Central memory CD4-positive, alpha-beta T cell (primary cell): Measurements from ENCODE around the gene CAMKMT.

ENCODE experiments used
- DNase-seq: peaks from one replicate; pipeline ENCODE4 v3.0.0; 2022

CAMKMT gene

DNA sequence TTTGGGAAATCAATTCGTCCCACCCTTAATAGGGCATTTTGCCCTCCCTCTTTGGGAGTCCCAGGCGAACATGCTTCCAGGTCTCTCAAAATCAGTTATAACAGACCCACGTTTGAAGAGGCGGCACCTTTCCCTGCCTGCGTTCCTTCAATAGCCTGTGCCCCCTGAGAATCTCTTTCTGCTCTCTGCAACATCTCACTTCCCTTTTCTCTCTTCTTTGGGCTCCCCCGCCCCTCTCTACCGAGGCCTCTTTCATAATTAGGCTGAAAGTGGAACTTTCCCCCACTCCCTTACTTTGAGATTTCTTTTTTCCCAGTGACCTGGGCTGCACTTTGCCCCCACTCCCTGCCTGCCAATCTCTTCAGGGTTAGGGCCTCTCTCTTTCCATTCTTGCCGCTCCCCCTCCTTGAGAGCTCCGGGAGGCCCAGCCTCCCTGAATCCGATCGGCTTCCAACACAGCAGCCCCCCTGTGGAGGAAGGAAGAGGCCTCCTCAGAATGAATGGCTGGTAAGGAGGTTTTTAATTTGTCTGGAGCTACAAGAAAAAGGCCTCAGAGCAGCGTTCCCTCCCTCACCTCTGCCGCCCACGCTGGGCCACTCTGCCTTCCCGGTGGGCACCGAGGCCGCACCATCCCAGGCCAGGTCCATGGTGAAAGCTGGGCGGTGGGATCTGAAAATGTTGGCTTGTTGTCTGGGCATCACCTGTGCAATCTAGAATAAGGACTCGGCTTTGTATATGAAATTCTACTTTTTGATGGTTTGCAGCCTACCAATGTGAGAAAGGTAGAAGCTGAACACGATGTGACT is 417.1 kb downstream of the CAMKMT start:
- no peak for DNase-seq

DNA sequence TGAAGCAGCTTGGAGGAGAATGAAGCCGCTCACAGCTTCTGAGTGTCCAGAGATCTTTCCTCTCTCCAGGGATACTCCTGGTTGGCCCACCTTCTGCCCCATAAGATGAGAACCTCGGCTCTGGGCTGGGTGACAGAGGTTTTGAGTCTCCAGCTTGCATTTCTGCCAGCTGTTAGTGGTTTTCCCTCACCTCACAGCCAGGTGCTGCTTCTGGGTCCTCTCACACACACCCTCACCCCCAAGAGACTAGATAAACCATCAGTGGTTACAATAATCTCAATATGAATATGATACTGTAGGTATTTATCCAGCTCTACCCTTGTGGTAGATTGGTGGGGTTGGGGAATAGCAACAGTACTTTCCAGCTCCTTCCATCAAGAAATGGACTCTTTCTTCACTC is 418.0 kb downstream of the CAMKMT start:
- no peak for DNase-seq

DNA sequence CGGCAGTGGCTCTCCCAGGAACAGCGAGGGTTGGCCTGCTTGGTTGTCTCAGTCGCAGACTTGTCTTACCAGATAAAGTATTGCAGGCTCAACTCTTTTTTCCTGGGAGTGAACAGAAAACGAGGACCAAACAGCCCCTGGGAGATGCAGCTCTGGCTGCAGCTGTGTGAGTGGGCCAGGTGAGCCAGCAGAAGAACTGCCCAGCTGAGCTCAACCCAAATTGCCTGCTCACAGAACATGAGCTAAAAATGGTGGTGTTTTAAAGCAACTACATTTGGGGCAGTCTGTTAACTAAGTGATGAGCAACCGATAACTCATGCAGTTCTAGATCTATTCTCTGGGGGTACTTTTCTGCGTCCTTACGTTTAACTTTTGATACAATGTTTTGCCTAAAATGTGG is 418.7 kb downstream of the CAMKMT start:
- DNase-seq = no peak

DNA sequence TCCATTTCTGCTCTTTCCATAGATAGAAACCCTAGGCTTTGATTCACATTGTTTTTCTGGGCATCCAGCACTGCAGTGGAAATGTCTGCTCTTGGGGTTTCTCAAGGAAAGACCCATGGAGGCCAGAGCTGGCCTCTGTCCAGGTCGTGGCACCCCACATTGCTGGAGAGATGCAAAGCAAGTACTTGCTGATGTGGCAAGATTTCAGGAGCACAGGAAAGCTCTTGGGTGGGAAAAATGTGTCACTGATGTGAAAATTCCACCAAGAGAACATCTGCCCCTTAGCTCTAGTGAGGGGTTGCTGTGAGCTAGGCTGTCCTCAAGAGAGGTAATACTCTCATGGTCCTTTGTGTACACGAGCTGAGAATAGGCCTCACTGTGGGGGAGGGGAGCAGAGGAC is 423.7 kb downstream of the CAMKMT start:
- no peak for DNase-seq

DNA sequence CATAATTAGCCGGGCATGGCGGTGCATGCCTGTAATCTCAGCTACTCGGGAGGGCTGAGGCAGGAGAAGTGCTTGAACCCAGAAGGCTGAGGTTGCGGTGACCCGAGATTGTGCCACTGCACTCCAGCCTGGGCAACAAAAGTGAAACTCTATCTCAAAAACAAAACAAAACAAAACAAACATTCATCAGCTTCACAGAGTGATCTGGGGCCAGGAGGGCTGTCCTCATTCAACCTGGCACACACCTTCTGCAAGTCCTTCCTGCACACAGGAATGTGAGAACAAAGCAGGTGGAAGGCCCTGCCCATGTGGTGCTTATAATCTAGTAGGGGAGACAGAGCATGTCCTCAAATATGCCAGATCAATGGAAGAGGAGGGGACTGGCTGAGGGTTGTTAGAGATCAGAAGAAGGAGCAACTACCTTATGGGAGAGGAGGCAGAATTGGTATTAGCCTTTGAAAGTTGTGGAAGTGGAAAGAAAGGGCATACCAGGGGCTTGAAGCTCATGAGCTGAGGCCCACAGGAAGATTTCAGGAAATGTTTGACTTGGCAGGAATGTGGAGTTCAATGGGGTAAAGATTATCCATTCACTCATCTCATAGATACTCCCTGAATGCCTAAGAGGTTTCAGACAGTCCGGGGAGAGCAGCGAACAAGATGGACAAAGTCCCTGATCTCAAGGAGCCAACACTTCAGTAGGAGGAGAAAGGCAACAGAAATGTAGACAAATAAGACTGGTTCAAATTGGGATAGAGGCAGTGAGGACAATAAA is 424.5 kb downstream of the CAMKMT start:
- no peak for DNase-seq

DNA sequence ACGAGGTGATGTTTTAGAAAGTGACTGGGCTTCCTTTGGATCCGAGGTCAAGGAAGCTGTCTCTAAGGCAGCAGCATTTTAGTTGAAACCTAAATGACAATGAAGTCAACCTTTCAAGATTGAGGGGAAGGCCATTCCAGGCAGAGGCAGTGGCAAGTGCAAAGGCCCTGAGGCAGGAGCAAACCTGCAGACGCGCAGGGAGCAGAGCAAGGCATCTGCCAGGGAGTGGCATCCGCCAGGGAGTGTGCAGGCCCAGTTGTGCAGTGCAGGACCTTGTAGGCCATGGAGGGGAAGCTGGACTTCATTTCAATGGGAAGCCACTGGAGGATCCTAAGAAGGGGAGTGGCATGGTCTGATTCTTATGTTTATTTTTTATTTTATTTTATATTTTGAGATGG is 425.1 kb downstream of the CAMKMT start:
- DNase-seq = no peak

DNA sequence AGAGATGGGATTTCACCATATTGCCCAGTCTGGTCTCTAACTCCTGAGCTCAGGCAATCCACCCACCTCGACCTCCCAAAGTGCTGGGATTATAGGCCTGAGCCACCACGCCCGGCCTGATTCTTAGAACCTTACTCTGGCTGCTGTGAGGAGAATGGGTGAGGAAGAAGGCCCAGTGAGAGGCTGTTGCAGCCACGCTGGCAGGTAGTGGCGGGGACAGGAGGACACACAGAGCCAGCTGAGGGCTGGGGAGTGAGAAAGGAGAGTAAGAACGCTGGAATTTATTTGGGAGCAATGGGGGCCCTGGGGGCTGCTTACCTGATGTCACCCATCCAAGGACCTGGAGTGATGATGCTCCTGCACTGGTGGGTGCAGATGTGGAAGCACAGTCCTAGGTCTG is 425.9 kb downstream of the CAMKMT start:
- no peak for DNase-seq

DNA sequence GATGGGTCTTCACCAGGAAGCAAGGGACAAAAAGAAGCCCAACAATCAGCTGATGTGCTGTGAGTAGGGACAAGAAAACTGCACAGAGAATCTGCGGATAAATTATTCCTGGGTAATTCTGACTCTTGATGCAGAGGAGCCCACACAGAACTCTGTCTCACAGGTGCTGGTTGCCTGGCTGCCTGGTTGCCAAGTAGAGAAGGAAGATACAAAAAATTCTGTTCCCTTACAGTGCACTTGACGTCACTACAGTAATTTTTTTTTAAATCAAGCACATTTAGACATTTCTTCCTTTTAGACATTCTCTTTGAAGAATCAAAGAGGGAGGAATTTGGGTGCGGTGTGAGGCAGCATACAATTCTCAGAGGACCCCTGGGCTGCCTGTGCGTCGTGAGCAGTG is 427.7 kb downstream of the CAMKMT start:
- no peak for DNase-seq

DNA sequence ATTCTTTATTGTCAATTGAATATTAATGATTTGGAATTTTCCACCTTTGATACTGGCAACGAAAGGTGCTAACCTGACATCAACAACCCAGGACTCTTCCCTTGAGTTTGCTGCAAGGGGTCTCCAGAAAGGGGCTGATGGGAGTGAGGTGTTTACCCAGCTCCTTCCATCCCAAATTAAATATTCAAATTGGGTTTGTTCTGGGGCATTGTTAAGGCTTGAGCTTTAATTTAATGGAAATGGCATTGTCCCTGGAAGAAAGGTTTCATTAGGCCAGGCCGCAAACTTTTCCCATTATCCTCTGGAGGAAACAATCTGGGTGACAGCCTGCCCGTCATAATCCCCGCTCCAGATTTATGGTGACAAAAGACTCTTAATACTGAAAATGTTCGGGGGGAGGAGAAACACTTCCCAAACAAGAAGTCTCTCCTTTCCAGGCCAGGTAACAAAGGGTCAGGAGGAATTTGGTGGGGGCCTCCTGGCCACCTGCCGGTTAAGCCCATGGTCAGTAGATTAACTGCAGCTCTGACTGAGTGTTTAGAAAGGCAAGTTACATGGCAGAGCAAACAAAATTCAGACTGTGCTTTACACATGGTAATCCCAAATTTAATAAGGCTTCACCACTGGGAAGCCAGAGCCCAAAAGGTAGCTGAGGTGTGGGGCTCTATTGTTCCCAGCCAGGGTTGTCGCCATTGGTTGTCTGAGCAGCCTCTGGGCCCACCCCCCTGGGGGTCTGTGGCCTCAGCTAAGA is 428.4 kb downstream of the CAMKMT start:
- no peak for DNase-seq

DNA sequence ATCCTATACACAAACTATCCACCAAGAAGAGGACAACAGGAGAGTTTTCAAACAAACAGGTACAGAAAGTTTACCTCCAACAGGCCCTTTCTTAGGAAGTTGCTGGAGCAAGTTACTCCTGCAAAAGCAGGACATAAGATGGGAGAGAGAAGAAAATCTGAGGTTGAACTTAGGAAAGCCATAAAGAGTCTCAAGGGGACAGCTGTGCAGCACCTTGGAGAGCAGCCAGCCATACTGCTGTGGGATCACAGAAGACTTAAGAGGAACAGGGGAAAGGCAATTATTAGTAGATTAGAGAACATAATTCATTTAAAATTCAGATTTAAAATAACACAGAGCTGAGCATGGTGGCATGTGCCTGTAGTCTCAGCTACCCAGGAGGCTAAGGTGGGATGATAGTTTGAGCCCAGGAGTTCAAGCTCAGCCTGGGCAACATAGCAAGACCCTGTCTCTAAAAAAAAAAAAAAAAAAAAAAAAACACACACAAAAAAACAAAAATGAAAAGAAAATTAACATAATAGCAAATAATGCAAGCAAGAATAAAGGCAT is 431.6 kb downstream of the CAMKMT start:
- DNase-seq = no peak

DNA sequence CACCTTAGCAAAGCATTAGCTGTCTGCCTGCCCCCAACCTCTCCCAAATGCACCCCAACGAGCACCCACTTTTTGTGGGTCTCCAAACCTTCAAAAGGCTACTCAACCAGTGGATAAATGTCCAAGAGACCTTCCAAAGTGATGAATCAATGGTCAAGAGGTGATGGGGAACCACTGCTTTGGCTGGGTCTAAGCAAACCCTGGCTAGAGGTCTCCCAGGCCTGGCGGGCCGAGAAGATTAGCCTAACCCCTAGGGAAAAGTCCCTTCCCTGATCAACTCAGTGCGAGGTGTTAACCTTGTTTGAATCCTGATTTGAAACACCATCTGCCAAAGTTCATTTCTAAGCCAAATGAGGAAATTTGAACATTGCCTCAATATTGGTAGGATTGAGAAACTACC is 435.0 kb downstream of the CAMKMT start:
- DNase-seq = no peak

DNA sequence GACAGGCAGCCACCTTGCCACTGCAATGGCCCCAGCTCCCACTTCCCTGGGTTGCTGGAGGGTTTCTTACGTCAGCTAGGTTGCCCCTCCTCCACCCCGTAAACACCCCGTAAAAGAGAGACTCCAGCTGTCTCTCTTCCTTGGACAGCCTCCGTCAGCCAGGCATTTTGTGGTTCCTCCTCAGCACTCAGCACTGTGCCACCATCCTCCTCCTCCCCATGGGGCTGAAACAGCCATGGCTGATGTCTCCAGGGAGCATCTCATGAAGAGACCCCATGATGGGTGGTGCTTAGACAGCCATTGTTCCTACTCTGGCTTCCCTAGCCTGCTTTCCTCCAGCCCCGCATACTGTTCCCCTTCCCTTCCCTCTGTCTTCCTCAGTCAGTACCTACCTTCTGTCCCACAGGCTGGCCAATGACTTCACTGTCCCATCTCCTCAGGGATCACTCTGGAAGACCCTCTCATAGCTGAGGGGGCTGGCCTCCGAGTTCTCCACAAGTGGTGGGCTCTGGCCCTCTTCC is 436.5 kb downstream of the CAMKMT start:
- no peak for DNase-seq

DNA sequence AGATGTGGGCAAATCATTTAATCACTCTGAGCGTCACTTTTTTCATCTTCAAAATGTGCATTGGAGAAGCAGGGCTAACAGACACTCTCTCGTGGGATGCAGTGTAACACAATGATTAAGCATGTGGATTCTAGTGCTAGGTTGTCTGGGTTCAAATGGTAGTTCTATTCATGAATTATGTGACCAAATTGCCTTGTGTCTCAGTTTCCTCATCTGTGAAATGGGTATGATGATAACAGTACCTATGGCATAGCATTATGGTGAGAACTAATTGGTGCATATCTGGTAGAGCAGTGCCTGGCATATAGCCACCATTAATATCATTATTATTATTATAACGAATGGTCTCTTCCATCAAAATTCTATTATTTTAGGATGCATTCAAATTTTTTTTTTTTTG is 437.4 kb downstream of the CAMKMT start:
- no peak for DNase-seq

DNA sequence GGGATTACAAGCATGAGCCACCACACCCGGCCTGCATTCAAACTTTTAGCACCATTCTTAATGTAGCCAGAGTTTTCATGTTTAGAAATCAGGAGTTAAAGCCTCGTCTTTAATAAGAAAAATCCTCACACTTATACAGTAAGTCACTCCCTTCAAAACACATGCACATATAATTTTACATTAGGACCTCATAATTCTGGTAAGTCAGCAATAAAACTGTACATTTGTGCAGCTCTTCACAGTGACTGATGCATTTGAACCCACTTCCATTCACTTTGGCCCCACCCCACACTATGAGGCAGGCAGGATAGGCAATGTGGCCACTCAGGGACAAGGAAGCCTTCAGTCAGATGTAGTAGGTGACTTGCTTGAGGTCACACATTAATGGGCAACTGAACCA is 438.0 kb downstream of the CAMKMT start:
- no peak for DNase-seq

DNA sequence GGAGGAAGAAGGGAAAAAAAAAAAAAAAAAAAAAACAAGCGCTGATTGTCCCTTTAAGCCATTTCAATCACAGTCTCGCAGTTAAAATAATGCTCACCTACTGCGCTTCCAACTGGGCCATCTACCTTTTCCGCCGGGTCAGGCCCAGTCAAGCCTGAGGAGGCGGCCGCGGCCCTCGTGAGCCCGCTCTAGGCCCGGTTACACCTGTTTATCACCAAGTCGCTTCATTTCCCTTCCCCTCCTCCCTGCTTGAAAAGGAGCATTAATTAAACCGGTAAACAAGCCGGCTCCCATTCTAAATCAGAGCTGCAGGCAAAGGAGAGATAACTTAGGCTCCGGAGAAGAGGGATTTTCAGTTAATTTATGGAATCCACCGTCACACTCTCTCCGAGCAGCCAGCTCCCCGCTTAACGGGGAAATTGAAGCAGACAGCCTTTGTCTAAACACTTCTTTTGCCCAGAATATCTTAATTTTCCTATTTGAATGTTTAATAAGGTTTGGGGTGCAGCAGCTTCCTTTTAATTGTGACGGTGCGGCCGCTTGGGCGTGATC is 439.6 kb downstream of the CAMKMT start:
- DNase-seq = no peak

DNA sequence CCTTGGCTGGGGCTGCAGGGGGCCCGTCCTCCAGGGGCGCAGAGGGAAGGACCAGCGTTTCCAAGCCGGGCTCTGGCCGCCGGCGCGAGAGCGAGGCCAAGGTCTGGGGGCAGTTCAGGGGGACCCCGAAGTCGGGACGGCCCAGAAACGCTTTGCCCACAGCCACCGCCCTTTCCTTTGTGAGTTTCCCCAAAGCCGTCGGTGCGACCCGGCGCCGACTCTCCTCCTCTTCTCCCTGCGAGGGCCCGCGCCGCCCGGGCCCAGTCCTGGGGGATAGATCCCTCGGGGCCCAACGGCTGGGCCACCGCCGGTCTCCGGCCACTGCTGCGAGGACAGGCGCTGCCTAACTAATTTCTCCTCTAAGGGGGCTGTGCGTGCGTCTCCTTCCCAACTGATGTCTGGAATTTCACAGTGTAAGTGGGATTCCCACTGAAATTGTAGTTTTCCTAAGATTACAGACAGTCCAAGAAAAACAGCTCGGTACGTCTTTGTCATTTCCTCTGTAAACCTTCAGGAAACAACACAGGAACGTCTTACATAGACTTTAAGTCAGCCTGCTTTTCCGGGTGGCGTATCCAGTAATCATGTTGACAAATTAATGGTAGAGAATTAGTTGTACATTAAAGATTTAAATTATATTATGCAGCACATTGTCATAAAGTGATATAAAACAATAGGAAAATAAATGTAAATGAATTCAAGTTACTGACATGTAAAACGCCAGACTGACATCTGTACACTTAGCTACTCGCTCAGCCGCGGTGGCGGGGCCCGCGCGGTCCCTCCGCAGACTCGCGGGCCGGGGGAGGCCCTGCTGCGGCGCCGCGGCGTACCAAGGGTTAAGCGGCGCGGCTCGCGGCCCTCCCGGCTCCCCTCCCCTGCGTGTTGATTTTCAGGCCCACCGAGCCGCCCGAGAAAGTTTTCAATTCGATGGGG is 440.4 kb downstream of the CAMKMT start:
- DNase-seq = no peak

DNA sequence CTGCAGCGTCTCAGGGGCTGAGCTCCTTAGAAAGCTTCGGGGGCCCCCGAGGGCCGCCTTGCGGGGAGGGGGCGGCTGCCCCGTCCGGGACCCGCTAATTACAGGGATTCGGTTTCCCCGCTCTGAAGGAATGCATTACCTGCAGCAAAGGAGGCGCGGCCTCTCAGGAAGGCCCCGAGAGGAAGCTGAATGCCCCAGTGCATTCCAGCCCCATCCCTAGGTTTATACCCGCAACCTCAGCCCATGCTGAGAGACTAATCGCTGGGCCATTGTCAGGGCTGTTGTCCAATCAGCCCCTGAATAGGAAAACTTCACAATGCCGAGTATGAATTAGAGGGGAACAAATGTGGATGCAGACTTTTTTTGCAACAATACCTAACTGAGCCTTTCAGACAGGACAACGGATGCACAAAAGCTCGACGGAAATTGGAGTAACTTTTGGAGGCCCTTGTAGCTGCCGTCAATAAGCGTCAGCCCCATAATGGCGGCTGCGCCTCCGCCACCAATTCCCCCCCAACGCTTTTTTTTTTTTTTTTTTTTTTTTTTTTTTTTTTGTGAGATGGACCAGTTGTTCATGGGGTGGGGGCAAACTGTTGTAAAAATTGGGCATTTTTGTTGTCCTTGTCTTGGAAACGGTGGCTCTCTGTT is 441.2 kb downstream of the CAMKMT start:
- DNase-seq = no peak

DNA sequence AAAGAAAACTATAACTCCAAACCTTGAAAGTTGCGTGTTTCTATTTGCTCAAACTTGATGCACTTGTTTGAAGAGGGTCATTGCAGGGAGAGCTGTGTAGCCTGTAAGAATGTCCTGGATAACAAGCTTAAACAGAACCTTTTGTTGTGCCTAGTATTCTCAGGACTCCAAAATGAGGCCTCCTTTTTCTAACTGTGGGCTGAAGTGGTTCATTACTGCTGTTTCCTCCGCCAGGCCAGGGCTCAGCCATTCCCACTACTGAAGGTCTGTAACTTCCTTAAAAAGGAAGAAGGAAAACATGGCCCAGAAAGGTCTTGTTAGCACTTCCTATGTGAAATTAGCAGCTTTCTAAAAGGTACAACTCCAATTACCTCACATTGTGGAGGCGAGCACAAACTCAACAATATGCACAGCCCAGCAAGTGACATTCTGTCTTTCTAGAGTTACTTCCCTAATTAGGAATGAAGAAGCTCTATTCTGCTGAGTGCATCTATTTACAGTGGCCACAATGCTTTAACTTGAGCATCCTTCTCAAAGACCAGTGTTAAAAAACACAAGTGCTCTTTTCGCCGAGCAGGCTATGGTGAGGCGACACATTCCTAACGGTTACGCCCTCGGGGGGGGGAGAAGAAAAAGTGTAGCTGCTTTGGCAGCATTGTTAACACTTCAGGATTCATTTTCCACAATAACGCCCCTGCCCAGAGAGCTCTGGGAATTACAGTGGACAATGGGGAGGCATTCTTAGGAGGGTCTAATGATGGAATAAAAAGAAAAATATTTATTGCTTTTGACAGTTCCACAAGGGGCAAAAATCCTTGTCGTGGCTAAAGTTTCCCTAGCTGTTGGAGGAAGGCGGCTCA is 442.9 kb downstream of the CAMKMT start:
- DNase-seq = no peak

DNA sequence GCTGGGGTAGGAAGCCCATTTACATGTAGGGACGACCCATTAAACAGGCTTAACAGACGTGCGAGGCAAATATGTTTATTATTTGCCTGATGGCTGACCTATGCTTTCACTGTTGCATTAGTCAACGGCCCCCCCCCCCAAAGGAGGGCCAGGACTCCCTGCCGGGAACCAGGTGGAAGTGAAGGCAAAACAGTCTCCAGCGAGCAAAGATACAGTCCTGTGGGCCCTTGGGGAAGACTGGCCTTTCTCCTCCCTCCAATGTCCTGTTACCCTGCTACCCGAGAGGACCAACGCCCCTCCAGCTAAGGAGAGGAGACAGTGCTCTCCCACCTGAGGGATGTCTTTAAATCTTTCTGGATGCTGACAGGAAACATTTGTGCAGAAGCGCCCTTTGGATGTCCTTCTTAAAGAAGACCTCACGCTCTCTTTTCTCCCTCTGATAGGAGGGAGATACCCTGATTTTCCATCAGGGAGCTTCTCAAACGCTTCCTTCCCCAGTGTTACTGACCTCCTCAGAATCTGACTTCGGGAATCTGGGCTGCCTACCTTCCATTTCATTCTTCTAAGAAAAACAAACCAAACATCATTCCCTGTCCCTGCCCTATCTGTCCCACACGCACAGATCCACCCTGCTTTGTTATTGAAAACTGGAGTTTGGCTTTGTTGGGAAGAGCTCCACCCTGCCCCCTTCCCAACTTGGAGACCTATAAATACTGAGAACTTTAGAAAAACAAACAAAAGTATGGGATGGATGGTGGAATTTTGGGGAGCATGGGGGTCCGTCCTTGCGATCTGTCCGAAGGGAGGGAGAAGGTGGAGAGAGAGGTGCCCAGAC is 443.9 kb downstream of the CAMKMT start:
- DNase-seq = no peak
